Measurements from ENCODE around the gene VPS8.

GRCh38 chr3:184873141-184873540 lies 61.2 kb downstream of the VPS8 start:
- TF ChIP-seq CTCF (IDR thresholded peaks at IDR 0.05) (no peak), POLR2A (IDR thresholded peaks at IDR 0.05) (no peak), POLR2AphosphoS5 (IDR thresholded peaks at IDR 0.05) (no peak)

All from breast epithelium (tissue), 3 donors.